GM12878 (cell line): ENCODE measurements around the gene PPP1R17. TPM values are rescaled to one million over a fixed set of nuclear protein-coding genes. Genes with fewer than 3 reads are reported as not detected.

Experiments
- ATAC-seq: fragments of 200-7000 bp; cut with Tn5 transposase; 3 replicates; pipeline ENCODE4 v1.9.1; 2020; ENCODE audit warnings: mild to moderate bottlenecking, moderate library complexity
- BruUV-seq: library from RNA; stranded (reverse); fragments of 400-500 nt; replicated peaks from 2 replicates; lab custom pipeline; 2021; lab: Mats Ljungman, UMichigan
- CTCF ChIA-PET: fragments of 300-600 bp; sonication (Branson Sonifier 250); formaldehyde crosslinking; extraction: SDS; loops from one replicate; lab custom pipeline; 2021; ENCODE audit warnings: inconsistent platforms; lab: Yijun Ruan, JAX
- POLR2A ChIA-PET: fragments of 350-600 bp; formaldehyde crosslinking; extraction: SDS; loops from one replicate; lab custom pipeline; 2021; ENCODE audit warnings: inconsistent platforms; lab: Charles Lee
- RAD21 ChIA-PET: fragments of 300-600 bp; sonication (Branson Sonifier 250); formaldehyde crosslinking; loops from one replicate; lab custom pipeline; 2023; ENCODE audit warnings: antibody characterized with exemption; ENCODE audit not compliant: unreplicated experiment; lab: Charles Lee
- SMC1A ChIA-PET: fragments of 300-600 bp; sonication (Branson Sonifier 250); formaldehyde crosslinking; loops from one replicate; lab custom pipeline; 2023; ENCODE audit not compliant: unreplicated experiment, uncharacterized antibody; lab: Charles Lee
- DNase-seq: peaks from one replicate; pipeline ENCODE4 v3.0.0-alpha.2; 2011; ENCODE audit warnings: low read depth, low spot score
- FAIRE-seq: peaks from 3 replicates; lab custom pipeline; 2011; peaks lifted over from hg19 to GRCh38; lab: Jason Lieb, UNC
- H2AFZ ChIP-seq: 2 replicates; pipeline ENCODE4 v1.6.0; 2011; ENCODE audit warnings: low read depth, low read length, control low read depth; ENCODE audit not compliant: control insufficient read depth
- H3K27ac ChIP-seq: 2 replicates; pipeline ENCODE4 v1.5.1; 2011; ENCODE audit warnings: control low read depth; ENCODE audit not compliant: control insufficient read depth, insufficient read depth
- H3K27me3 ChIP-seq, 2 experiments: replicated peaks in 1 of 2; 2 replicates each; pipeline versions ENCODE4 v1.6.0 to v1.6.1; 2011; ENCODE audit warnings: low read length in 1 of 2; ENCODE audit not compliant: control insufficient read depth in 2 of 2, insufficient read depth in 2 of 2
- H3K36me3 ChIP-seq, 2 experiments: 2 replicates each; pipeline ENCODE4 v1.5.1; 2011; ENCODE audit warnings: low read length in 1 of 2; ENCODE audit not compliant: control insufficient read depth in 2 of 2, insufficient read depth in 2 of 2
- H3K4me1 ChIP-seq: 2 replicates; pipeline ENCODE4 v1.6.1; 2011; ENCODE audit warnings: mild to moderate bottlenecking, low read length, moderate library complexity, mixed read lengths; ENCODE audit not compliant: control insufficient read depth, insufficient read depth
- H3K4me2 ChIP-seq: 2 replicates; pipeline ENCODE4 v1.6.0; 2011; ENCODE audit warnings: control low read depth; ENCODE audit not compliant: control insufficient read depth, insufficient read depth
- H3K4me3 ChIP-seq: fragments of 200-600 bp; sonication (generic); 2 replicates; pipeline ENCODE4 v1.5.1; 2016
- H3K79me2 ChIP-seq: 2 replicates; pipeline ENCODE4 v1.6.0; 2011; ENCODE audit warnings: low read length; ENCODE audit not compliant: control insufficient read depth, insufficient read depth
- H3K9ac ChIP-seq: 2 replicates; pipeline ENCODE4 v1.8.0; 2011; ENCODE audit warnings: low read length, control low read depth, mixed read lengths; ENCODE audit not compliant: control insufficient read depth, insufficient read depth
- H3K9me3 ChIP-seq: replicated peaks from 3 replicates; pipeline ENCODE4 v1.5.1; 2011; ENCODE audit warnings: mild to moderate bottlenecking, low read length; ENCODE audit not compliant: control insufficient read depth, insufficient read depth
- H4K20me1 ChIP-seq: 2 replicates; pipeline ENCODE4 v1.6.0; 2011; ENCODE audit not compliant: control insufficient read depth, insufficient read depth
- SMC3 ChIP-seq: IDR thresholded peaks from 2 replicates; pipeline ENCODE4 v1.6.1; 2011; ENCODE audit warnings: low read length, improper control_type of control experiment, borderline replicate concordance
- SREBF2 ChIP-seq: IDR thresholded peaks from 2 replicates; pipeline ENCODE4 v1.6.1; 2012; ENCODE audit warnings: mild to moderate bottlenecking, low read length
- WGBS: methylation state at CpG from one replicate; pipeline ENCODE4 v1.1.6; 2016; ENCODE audit warnings: low lambda C conversion rate; ENCODE audit not compliant: insufficient replicate concordance, insufficient coverage; ENCODE audit errors: missing lambda C conversion rate; 5-methylcytosine and 5-hydroxymethylcytosine counted together
- in situ Hi-C: fragments of 300-500 bp; cut with MboI; formaldehyde crosslinking; loops from 9 replicates; pipeline ENCODE4 v1.14.3; 2018; ENCODE audit warnings: mixed read lengths
- intact Hi-C: fragments of 100-400 bp; cut with micrococcal nuclease; formaldehyde crosslinking; loops from one replicate; pipeline ENCODE4 v1.14.2; 2022; ENCODE audit not compliant: unreplicated experiment
- polyA plus RNA-seq, 11 experiments: library from polyadenylated mRNA; depleted of rRNA in 4 of 11; unstranded in 6 of 11; stranded (reverse) in 5 of 11; fragments of >200 nt; fragmentation: Nextera tagmentation in 4 of 11; fragmentation: Illumina TruSeq in 1 of 11; extraction: Ambion mirVana in 4 of 11; extraction: Trizol in 1 of 11; gene quantifications; 1 replicate in 1 of 11; 2 replicates in 10 of 11; pipeline versions ENCODE4 v1.2.1 to v1.2.3, GENCODE V29; 2011 to 2016; ENCODE audit warnings: inconsistent platforms in 2 of 11, missing spikeins in 2 of 11, low read depth in 1 of 11
- total RNA-seq, 4 experiments: library from RNA; depleted of rRNA in 3 of 4; stranded (reverse); fragments of >200 nt in 3 of 4; fragmentation: Illumina TruSeq in 1 of 4; extraction: Trizol in 1 of 4; gene quantifications; 2 replicates each; pipeline versions ENCODE4 v1.2.1 to v1.2.3, GENCODE V29; 2013 to 2021
- TF ChIP-seq, protein P1 (sequence below): fragments of 450-650 bp; IDR thresholded peaks from 2 replicates; pipeline ENCODE4 v1.6.1; 2018; ENCODE audit warnings: borderline replicate concordance, mild to moderate bottlenecking; ENCODE audit not compliant: partially characterized antibody
- TF ChIP-seq, protein P2 (sequence below): fragments of 450-650 bp; IDR thresholded peaks from 2 replicates; pipeline ENCODE4 v1.6.1; 2014; ENCODE audit warnings: mild to moderate bottlenecking

PPP1R17 gene
- total and polyA plus RNA-seq, 10 of the 15 experiments (the other 5 are each of a cell fraction or from before 2014, with no cell fraction given): 0.05 to 0.28 (median 0.19) TPM; not detected in 7

DNA sequence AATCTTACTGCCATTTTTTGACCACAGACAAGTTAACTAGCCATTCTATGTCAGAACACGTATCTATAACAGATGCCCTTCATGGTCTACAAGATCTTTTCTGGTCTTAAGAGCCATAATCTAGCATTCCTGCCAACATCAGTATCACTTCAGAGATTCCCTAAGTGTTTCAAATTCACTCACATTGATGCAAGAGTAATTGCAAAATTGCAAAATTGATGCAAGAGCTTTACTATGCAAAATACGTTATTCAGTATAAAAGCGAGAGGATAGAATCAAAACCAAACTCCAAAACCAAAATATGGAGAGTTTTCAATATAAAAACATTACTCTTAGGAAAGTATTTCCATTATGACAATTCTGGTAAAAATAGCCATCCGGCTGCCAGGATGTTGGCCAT is 38.1 kb upstream of the PPP1R17 start (continued):
- no peak for TF ChIP-seq SMC3

DNA sequence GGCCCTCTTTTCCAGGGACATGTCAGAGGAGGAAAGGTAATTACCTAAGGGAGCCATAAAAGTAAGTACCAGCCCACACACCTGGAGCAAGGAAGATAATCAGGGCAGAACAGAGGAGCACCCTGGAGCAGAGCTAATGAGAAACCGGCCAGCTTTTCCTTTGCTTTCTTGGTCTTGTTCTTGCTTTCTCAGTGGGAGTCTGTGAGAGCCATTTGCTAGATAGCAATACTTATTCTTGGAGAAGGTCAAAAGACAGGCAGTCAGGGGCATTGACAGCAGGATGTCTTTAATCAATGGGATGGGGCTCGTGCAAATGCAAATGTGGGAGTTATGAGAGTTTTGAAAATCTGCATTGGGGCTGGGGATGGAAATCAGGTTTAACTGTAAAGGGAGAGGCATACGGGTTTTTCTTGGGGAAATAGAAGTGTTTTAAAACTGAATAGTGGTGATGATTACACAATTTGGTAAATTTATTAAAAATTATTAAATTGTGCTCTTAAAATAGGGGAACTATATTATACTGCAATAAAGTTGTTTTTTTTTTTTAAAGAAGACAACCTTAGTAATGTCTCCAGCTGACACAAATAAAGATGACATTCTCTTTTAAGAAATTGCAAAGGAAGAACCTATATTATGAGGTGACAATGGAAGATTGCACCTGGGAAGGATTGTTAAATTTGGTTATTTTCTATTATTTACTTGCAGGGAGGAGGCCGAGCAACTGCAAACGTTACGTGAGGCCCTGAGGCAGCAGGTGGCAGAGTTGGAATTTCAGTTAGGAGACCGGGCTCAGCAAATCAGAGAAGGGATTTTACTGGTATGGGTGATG is 35.6 kb upstream of the PPP1R17 start:
- Histone ChIP-seq H3K9me3 (no peaks in the 10 kb centered on the region), H3K4me3 (no peak overlapping the region), H3K36me3 (no peaks in the 10 kb centered on the region), H2AFZ (no peak overlapping the region), H4K20me1 (no peaks in the 10 kb centered on the region), H3K79me2 (no peaks in the 10 kb centered on the region), H3K4me1 (no peaks in the 10 kb centered on the region), H3K27ac (no peak overlapping the region), H3K27me3 (no peaks in the 10 kb centered on the region; a peak in 1 of 4 replicates), H3K4me2 (no peak overlapping the region), H3K9ac (no peak overlapping the region)
- ChIA-PET SMC1A (interaction anchor here (1.5 to 2.0 kb wide), 2 partner anchors 14 to 46 kb away, joined by 3 to 10 read pairs; no protein-coding TSS in a partner anchor), POLR2A (interaction anchor here (0.6 kb wide), 1 partner anchor 11 kb away, joined by 3 read pairs; no protein-coding TSS in a partner anchor), RAD21 (no interaction called here), CTCF (interaction anchor here (0.9 to 1.5 kb wide), 3 partner anchors 21 to 86 kb away, joined by 3 to 5 read pairs (median 3); no protein-coding TSS in a partner anchor)
- in situ Hi-C loops: no loop called here
- intact Hi-C loops: no loop called here
- ATAC-seq: no peak
- no peak for FAIRE-seq
- BruUV-seq: no TSS peak
- 40% methylated on average over 7 of the region's 7 CpGs for WGBS
- TF ChIP-seq, protein P1, sequence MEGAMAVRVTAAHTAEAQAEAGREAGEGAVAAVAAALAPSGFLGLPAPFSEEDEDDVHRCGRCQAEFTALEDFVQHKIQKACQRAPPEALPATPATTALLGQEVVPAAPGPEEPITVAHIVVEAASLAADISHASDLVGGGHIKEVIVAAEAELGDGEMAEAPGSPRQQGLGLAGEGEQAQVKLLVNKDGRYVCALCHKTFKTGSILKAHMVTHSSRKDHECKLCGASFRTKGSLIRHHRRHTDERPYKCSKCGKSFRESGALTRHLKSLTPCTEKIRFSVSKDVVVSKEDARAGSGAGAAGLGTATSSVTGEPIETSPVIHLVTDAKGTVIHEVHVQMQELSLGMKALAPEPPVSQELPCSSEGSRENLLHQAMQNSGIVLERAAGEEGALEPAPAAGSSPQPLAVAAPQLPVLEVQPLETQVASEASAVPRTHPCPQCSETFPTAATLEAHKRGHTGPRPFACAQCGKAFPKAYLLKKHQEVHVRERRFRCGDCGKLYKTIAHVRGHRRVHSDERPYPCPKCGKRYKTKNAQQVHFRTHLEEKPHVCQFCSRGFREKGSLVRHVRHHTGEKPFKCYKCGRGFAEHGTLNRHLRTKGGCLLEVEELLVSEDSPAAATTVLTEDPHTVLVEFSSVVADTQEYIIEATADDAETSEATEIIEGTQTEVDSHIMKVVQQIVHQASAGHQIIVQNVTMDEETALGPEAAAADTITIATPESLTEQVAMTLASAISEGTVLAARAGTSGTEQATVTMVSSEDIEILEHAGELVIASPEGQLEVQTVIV: no peak
- TF ChIP-seq SMC3: no peak
- TF ChIP-seq, protein P2, sequence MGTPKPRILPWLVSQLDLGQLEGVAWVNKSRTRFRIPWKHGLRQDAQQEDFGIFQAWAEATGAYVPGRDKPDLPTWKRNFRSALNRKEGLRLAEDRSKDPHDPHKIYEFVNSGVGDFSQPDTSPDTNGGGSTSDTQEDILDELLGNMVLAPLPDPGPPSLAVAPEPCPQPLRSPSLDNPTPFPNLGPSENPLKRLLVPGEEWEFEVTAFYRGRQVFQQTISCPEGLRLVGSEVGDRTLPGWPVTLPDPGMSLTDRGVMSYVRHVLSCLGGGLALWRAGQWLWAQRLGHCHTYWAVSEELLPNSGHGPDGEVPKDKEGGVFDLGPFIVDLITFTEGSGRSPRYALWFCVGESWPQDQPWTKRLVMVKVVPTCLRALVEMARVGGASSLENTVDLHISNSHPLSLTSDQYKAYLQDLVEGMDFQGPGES: no peak
- TF ChIP-seq SREBF2: no peak
- no peak for DNase-seq
